Fibroblast of skin of right quadriceps (primary cell): ENCODE data around the gene TMEM80.
"Not testable (repeated sequence)": the region's sequence is repeated elsewhere in the genome, so short reads cannot be mapped to it uniquely, and the experiment has no call there.

Experiments used
- DNase-seq: peaks from one replicate; pipeline ENCODE4 v3.0.0-alpha.2; 2013

Gene TMEM80

DNA sequence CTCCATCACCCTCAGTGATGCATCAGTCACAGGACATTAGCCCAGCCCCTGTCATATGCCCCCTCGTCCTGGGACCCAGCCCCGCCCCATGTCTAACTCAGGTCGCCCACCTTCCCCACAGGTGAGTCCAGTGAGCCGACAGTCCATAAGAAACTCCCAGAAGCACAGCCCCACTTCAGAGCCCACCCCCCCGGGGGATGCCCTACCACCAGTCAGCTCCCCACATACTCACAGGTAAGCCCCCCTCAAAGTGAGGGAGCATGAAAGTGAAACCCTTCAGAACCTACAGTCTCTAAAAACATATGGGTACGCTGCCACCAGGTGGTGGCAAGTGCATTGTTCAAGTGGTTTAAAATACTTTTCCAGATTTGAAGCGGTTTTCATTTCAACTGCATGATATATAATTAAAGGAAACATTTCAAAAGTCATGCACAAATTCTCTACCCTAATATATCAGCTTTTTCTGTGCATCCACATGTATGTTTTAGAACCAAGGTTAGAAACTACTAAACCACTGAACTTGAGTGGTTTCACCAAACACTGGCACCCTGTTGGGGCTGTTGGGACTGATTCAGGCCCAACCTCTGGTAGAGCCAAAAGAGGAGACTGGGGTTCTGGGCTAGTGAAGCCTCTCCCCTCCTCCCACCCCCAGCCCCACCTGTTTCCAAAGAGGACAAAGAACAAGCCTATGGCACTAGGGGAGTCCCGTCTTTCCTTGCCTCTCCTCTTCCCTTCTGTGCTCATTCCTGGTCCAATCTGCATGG is 27.7 kb downstream of the TMEM80 start:
- DNase-seq = peak; percentile 53

DNA sequence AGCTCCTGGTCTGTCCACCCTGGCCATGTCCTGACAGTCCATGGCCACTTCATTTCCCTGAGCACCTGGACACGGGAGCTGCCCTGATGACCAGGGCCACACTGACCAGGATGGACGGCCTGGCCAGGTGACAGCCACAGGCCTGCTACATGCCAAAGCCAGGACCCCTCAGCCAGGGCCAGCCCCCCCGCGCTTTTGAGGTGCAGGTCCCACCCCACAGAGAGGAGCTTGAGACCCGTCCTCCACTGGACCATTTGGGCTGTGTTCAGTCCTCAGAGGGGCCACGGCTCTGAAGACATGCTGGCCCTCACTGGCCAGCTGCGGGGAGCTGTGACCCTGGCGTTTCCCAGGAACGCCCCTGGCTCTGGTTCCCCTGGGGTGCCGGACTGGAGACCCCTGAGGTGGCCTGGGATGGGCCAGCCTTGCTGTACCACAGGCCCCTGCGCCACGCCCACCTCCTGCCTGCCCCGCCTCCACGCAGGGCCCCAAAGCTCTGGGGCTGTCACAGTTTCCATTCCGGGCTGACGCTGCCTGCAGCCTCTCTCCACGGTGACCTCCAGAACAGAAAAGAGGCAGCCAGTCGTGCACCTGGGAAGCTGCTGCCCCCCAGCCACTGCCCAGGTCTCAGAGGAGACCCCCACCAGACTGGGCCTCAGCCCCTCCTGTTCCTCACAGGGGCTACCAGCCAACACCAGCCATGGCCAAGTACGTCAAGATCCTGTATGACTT is 28.6 kb downstream of the TMEM80 start:
- DNase-seq = no peak

DNA sequence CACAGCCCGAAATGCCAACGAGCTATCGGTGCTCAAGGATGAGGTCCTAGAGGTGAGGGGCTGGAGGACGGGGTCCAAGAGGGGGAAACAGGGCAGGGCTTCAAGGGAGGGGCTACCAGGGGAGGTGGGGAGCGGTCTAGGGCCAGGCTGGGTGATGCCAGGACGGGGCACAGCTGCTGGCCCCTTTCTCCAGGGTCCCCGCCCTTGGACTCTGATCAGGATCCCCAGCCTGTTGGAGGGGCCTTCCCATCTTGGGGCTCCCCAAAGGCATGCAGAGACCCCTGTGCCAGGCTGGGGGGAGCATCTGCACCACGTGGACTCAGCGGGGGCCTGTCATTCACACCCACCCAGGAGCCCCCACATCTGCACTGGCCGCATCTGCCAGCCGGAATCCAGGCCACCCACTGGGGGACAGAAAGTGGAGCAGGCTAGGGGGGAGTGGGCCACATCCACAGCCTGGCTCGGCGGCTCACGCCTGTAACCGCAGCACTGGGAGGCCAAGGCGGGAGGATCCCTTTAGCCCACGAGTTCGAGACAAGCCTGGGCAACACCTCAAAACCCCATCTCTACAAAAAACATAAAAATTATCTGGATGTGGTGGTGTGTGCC is 29.3 kb downstream of the TMEM80 start:
- no peak for DNase-seq

DNA sequence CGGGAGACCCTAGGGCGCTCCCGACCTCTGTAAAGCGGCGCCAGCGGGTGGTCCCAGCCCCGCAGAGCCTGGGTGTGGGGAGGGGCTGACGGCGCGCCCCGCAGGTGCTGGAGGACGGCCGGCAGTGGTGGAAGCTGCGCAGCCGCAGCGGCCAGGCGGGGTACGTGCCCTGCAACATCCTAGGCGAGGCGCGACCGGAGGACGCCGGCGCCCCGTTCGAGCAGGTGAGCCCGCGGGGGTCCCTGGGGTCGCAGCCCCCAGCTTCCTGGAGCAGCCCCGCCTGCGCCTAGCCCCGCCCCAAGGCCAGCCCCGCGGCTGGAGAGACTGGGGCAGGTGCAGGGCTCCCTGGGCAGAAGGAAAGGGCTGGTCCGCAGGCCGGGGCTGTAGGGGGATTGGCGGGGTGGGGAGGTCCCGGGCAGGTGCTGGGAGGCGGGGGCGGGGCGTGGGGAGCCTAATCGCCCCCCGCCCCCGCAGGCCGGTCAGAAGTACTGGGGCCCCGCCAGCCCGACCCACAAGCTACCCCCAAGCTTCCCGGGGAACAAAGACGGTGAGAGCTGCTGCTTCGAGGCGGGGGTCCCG is 30.1 kb downstream of the TMEM80 start:
- no peak for DNase-seq

DNA sequence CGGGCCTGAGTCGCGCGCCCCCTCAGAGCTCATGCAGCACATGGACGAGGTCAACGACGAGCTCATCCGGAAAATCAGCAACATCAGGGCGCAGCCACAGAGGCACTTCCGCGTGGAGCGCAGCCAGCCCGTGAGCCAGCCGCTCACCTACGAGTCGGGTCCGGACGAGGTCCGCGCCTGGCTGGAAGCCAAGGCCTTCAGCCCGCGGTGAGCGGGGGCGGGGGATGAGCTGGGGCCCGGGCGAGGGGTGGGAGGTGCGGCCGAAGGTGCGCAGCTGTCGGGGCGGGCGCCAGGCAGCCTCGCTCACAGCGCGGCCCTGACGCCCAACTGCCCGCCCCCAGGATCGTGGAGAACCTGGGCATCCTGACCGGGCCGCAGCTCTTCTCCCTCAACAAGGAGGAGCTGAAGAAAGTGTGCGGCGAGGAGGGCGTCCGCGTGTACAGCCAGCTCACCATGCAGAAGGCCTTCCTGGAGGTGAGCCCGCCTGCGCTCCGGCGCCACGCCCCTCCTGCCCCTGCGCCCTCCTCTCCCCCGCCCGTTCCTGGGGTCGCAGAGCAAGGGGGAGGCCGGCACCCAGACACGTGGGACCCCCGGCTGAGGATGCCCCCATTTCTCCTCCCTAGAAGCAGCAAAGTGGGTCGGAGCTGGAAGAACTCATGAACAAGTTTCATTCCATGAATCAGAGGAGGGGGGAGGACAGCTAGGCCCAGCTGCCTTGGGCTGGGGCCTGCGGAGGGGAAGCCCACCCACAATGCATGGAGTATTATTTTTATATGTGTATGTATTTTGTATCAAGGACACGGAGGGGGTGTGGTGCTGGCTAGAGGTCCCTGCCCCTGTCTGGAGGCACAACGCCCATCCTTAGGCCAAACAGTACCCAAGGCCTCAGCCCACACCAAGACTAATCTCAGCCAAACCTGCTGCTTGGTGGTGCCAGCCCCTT is 30.9 kb downstream of the TMEM80 start:
- no peak for DNase-seq

DNA sequence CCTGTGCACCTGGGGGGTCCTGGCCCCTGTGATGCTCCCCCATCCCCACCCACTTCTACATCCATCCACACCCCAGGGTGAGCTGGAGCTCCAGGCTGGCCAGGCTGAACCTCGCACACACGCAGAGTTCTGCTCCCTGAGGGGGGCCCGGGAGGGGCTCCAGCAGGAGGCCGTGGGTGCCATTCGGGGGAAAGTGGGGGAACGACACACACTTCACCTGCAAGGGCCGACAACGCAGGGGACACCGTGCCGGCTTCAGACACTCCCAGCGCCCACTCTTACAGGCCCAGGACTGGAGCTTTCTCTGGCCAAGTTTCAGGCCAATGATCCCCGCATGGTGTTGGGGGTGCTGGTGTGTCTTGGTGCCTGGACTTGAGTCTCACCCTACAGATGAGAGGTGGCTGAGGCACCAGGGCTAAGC is 31.7 kb downstream of the TMEM80 start:
- no peak for DNase-seq

DNA sequence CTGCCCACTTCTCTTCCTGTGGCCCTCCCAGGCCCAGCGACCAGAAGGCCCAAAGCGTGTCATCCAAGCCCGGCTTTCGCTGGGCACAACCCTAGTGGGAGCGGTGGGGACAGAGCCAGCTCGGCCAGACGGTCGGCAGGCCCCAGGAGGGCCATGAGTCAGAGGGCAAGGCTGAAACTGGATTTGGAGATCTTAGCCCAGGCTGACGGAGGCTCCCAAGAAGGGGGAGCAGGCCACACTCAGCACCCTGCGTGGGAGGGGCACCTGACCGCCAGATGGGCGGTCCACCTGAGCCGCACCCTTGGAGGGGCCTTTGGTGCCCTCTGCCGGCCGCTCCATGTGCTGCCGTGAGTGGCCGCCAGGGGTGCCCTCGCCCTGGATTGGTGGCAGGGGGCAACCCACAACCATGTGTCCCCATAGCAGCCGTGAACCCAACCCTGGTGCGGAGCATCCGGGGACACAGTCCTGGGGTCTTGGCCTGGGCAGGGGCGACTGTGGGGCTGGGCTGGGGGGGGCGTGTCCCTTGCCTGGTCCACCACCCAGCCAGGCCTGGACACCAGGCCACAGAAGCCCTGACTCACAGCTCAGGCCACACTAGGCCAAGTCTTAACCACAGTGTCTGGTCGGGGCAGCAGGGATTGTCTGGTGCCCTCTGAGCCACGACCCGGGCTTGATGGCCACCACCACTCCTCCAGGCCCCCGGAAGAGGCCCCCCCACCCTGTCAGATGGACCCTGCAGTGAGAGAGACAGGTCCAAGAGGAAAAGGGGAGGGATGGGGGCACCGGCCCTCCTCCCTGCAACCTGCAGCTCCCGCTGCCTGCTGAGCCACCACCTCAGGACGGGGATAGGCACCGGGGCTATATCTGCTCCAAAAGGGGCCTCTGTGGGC is 32.5 kb downstream of the TMEM80 start:
- DNase-seq = peak; percentile 57

DNA sequence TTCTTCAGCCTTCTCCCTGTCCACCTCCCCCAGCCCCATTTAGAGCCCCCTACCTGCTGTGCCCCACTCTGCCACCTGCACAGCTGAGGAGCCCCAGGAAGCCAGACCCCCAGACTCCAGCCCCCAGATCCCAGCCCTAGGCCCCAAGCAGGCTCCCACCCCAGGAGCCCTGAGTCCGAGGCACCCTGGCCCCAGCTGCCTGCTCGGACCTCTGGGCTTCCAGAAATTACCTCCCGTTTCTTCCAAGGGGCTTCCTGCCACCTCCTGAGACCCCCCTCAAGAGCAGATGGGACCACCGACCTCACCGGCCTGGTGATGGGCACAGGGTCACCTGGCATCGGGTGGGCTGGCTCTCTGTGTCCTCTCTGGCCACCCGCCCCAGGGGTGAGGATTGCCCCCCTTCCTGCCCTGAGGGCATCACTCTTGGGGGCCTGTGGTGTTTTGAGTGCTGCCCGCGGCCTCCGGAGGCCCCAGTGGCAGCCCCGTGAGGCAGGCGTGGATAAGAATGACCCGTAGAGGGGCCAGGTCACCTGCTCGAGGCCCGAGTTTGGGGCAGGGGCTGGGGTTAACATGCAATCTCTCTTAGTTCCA is 33.4 kb downstream of the TMEM80 start:
- DNase-seq = no peak

DNA sequence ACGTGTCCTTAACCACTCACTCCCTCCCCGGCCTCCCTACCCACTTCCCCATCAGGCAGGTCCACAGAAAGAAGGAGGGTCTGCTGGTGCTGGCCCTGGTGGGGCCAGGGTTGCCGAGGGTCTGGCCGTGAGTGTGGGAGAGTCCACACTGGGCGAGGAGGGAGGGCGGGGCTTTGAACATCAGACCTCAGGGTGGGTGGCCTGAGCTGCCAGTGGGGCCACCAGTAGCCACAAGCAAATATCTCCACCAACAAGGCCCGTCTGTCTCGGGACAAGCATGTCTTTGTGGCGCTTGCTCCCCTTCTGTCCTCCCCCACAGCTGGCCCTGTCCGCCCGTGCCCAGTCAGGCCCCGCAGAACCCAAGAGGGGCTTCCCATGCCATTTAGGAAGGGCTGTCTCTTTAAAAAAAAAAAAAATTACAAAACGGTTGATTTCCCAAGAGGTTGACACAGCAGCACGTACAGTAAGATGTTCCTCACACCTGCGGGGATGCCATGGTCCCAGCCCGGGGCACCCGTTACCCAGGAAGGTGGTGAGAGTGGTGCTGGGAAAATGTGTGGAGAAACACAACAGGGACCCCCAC is 34.0 kb downstream of the TMEM80 start:
- no peak for DNase-seq

DNA sequence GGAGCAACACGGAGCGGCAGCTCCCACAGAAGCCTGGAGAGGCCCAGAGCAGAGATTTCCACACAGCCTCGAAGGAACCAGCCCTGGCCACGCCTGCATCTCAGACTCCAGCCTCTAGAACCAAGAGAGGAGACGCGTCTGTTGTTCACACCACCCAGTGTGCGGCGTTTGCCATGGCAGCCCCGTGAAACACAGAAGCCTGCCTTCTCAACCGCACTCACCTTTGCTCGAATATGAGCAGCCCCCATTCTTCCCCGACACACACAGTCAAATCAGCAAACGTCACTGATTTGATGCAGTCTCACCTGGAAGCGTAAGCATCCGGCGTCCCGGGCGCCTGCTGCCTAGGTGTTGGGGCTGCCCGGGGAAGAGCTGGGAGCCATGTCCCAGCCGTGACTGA is 37.5 kb downstream of the TMEM80 start:
- no peak for DNase-seq

DNA sequence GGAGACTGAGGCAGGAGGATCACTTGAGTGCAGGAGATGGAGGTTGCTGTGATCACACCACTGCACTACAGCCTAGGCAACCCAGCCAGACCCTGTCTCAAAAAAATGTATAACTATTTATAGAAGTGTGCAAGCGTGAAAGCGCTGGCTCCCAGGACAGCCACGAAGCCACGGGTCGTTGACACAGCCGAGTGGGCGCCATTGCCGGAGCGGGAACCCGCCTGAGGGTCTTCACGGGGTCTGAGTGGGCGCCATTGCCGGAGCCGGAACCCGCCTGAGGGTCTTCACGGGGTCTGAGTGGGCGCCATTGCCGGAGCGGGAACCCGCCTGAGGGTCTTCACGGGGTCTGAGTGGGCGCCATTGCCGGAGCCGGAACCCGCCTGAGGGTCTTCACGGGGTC is 38.9 kb downstream of the TMEM80 start:
- not testable (repeated sequence) for DNase-seq

DNA sequence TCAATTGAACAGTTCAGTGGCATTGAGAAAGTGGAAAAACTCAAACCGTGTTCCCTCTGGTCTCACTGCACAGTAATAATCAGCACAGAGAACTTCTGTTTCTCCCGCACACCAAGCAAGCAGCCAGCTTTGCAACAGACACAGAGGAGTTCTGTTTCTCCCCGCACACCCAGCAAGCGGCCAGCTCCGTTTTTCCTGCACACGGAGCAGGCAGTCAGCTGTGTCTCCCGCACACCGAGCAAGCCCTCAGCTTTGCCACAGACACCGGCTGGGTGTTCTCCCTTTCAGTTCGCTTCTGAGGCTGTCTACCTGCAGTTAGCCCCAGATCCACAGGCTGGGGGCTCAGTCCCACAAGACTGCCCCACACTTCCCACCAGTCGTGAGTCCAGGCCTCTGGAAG is 41.8 kb downstream of the TMEM80 start:
- DNase-seq = no peak

DNA sequence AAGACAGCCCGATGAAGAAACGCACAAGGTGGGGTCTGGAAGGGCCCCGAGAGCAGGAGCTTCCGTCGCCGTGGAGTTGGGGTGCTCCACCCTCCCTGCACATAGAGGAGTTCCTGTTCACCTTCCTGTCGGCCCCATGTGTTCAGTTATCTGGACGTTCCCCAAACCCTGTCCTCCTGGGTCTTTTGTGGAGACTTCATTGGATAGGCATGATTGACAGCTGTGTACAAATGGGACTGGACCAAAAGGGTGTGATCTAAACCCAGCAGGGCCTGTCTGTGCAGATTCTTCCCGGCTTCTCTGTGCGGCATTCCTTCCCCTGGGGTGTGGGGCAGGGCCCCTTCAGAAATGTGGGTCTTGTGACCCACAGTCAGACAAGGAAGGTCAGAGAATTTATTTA is 42.3 kb downstream of the TMEM80 start:
- not testable (repeated sequence) for DNase-seq

DNA sequence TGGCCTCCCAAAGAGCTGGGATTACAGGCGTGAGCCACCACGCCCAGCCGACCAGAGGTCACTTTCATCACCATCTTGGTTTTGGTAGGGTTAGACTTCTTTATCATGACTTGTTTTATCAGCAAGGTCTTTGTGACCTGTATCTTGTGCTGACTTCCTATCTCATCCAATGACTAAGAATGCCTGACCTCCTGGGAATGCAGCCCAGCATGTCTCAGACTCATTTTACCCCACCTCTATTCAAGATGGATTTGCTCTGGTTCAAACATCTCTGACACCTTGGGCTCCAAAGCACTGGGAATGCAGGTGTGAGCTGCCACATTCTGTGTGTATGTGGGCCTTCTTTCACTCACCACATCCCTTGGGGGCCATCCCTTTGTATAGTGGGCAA is 46.5 kb downstream of the TMEM80 start:
- no peak for DNase-seq

DNA sequence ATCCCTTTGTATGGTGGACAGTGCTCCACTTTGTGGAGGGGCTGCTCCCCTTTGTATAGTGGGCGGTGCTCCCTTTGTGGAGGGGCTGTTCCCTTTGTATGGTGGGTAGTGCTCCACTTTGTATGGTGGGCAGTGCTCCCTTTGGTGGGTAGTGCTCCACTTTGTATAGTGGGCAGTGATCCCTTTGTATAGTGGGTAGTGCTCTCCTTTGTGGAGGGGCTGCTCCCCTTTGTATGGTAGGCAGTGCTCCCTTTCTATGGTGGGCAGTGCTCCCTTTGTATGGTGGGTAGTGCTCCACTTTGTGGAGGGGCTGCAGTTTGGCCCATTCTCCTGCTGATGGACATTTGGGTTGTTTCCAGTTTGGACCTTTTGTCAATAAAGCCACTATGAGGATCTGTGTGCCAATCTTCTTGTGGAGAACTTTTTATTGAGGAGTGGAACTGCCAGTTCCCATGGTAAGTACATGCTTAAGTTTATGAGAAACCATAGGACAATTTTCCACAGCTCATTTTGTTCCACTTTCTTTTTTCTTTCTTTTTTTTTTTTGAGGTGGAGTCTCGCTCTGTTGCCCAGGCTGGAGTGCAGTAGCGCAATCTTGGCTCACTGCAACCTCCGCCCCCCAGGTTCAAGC is 47.1 kb downstream of the TMEM80 start:
- DNase-seq = no peak

DNA sequence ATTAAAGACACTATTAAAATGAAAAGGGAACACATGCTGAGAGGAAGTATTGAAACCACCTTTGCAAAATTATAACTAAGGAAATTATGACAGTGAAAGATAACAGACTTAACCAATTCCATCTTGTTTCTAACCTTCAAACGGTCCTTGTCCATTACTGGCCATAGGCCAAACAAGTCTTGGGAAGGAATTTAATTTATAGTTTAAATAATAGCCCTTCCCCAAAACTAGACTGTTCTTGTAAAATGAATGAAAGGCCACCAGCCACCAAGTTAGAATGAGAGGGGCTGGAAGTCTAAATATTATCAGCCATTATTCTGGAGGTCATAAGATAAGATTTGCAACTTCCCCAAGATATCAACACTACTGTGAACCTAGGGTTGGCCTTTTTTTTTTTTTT is 49.8 kb downstream of the TMEM80 start:
- DNase-seq = no peak

DNA sequence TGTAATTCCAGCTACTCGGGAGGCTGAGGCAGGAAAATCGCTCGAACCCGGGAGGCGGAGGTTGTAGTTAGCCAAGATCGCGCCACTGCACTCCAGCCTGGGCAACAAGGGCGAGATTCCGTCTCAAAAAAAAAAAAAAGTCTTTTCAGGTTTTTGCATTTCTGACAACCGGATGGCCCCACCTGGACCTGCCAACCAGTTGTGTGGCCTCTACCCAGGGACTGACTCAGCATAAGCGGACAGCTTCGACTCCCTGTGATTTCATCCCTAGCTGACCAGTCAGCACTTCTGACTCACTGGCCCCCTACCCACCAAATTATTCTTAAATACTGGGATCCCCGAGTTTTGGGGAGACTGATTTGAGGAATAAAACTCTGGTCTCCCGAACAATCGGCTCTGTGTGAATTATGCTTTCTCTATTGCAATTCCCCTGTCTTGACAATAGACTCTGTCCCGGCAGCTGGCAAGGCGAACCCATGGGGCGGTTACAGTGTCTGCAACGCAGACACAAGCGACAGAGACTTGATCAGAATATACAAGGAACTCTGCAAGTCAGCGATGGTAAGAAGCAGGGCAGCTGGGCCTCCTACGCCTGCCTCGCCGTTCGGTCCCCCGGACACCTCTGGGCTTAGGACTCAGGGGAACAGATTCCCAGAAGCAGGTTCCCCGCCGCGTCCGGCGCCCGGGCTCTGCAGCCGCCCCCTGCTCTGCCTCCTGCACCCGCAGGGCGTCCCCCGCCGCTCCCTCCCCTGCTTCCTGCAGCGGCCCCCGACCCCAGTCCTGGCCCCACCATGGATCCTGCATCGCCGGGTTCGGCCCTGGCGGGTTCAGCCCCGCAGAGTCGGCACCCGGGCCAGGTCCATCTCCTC is 50.9 kb downstream of the TMEM80 start:
- DNase-seq = no peak

DNA sequence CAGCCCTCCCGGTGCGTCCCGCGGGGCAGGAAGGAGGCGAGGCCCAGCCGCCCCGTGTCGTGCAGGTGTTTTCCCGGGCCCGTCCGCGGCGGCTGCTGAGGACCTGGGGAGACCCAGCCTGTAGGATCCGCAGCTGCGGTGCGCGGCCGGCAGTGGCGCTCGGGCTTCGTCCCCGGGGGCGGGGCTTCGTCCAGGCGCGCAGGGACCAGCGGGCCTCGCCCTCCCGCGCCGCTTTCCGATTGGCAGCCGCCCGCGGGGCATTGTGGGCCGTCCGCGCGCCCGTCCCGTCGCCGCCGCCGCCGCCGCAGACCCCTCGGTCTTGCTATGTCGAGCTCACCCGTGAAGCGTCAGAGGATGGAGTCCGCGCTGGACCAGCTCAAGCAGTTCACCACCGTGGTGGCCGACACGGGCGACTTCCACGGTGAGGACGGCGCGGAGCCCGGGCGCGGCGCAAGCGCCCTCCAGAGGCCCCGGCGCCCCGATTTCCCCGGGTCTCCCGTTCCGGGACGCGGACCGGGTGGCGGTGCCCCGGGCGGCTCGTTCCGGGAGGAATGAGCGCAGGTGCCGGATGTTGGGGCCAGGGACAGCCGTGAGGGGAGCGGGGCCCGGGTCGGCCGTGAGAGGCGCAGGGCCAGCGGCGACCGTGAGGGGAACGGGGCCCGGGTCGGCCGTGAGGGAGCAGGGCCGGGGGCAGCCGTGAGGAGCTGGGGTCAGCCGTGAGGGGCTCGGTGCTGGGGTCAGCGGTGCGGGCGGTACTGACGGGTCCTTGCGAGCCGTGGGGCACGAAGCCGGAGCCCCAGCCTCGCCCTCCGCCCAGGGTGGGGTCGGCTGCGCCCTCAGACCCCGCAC is 51.8 kb downstream of the TMEM80 start, which contains the start of gene TALDO1:
TSS of gene TALDO1 (plus strand) at position 307 of the 849 bp plus-strand sequence. CDS start at position 325, 18 bp downstream.
- DNase-seq = peak; percentile 81
